Measurements from ENCODE around the gene CACNA1H. TPM values are rescaled to one million over a fixed set of nuclear protein-coding genes. Genes with fewer than 3 reads are reported as not detected.

Gene CACNA1H
- total and polyA plus RNA-seq, 9 of the 15 experiments (the other 6 are each of a cell fraction or from before 2014, with no cell fraction given) = 0.10 to 0.18 TPM; not detected in 7

DNA sequence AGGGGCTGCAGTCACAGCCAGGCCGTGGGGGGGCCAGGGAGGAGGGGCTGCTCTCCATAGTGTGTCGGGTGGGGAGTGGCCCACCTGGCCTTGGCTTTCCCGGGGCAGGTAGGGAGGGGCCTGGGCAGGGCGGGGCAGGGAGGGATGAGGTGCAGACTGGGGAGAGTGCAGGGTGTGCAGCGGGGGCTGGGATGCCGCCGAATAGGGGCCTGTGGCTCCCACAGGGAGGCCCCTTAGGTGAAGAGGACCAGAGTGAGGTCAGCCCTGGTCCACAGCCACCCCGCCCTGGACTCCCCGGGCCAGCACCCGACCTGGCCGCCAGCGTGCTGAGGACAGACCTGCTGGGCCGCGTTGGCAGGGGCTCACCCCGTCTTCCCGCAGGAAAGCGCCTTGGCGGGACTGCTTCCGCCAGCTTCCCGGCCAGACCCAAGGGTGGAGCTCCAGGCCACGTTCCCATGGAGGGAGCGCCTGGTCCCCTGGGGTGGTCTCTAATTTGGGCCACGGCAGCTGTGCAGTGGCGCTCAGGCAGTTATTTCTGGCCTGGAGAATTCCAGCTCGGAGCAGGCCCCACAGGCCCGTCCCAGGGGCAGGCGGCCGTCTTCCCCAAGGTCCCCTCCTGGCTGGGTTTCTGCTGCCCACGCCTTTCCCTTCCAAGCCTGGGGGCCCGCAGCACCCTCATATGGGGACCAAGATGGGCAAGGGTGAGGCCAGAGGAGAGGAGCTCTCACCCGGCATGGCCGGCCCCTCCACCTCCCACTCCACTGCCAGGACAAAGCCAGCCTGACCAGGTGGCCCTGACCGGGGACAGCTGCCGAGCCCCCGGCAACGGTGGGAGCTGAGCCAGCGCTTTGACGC lies 27.9 kb downstream of the CACNA1H start:
- no peak for FAIRE-seq
- peaks cover 0 to 71% of the 10 kb centered on the region in 2 experiments; a peak in 2 of 5 replicates for H3K4me1 ChIP-seq (replicated peaks in 1 of 2; ENCODE audit: control insufficient read depth in 2 of 2, insufficient read depth in 2 of 2, low read length in 2 of 2)
- H3K4me3 ChIP-seq = no peak overlapping the region
- H2AFZ ChIP-seq (ENCODE audit: low read depth, low read length) = no peak overlapping the region
- H3K9me1 ChIP-seq (ENCODE audit: control insufficient read depth, insufficient read depth, low read length) = no peaks in the 10 kb centered on the region
- H3K9ac ChIP-seq (ENCODE audit: insufficient read depth in 1 of 2, low read depth in 2 of 2, low read length in 2 of 2) = no peak overlapping the region; a peak in 1 of 4 replicates
- no peak overlapping the region for H3K4me2 ChIP-seq (ENCODE audit: insufficient read depth, low read length)
- no TSS peak for BruUV-seq (replicated peaks)
- in situ Hi-C loops (cut with MboI) = no loop called here
- H4K20me1 ChIP-seq (replicated peaks; ENCODE audit: control insufficient read depth, insufficient read depth, low read length) = peaks cover 12% of the 10 kb centered on the region; the same call in 1 of the 2 replicates
- WGBS (ENCODE audit: insufficient coverage, low coverage, missing lambda C conversion rate) = 8% methylated on average over 24 of the region's 38 CpGs
- CTCF ChIA-PET (ENCODE audit: low intra/inter-chr PET ratio) = no interaction called here
- DNase-seq (ENCODE audit: extremely low read depth in 1 of 4, low spot score in 3 of 4) = no peak
- no peak overlapping the region for H3K27ac ChIP-seq (ENCODE audit: extremely low read depth, low read depth, low read length)
- no peak for ATAC-seq
- 0 out of 2 replicates have a peak, but pooled peaks have one; percentile 1 for TF ChIP-seq ZFX (CRISPR knock-in tag; IDR thresholded peaks at IDR 0.05)
- TF ChIP-seq, protein P1, sequence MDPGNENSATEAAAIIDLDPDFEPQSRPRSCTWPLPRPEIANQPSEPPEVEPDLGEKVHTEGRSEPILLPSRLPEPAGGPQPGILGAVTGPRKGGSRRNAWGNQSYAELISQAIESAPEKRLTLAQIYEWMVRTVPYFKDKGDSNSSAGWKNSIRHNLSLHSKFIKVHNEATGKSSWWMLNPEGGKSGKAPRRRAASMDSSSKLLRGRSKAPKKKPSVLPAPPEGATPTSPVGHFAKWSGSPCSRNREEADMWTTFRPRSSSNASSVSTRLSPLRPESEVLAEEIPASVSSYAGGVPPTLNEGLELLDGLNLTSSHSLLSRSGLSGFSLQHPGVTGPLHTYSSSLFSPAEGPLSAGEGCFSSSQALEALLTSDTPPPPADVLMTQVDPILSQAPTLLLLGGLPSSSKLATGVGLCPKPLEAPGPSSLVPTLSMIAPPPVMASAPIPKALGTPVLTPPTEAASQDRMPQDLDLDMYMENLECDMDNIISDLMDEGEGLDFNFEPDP (CRISPR knock-in tag; IDR thresholded peaks at IDR 0.05) = no peak
- intact Hi-C loops (cut with micrococcal nuclease) = no loop called here
- H3K36me3 ChIP-seq (ENCODE audit: control insufficient read depth, insufficient read depth, low read length) = no peaks in the 10 kb centered on the region
- no peaks in the 10 kb centered on the region for H3K79me2 ChIP-seq (ENCODE audit: control insufficient read depth, insufficient read depth, low read length)
- H3K9me3 ChIP-seq (replicated peaks; ENCODE audit: control insufficient read depth, insufficient read depth, low read depth, low read length) = no peaks in the 10 kb centered on the region
- POLR2A ChIA-PET = interaction anchor here (0.6 to 1.6 kb wide), 3 partner anchors 14 to 25 kb away, joined by 3 to 6 read pairs (median 3); no protein-coding TSS in a partner anchor
- peaks cover 23 to 76% of the 10 kb centered on the region in 2 experiments; a peak in 3 of 5 replicates for H3K27me3 ChIP-seq (ENCODE audit: control insufficient read depth in 2 of 2, insufficient read depth in 2 of 2, low read length in 2 of 2)

Data from K562 (cell line).